CD4-positive, alpha-beta memory T cell (primary cell): ENCODE data around the gene FAM171A1. TPM values are rescaled to one million over a fixed set of nuclear protein-coding genes. Genes with fewer than 3 reads are reported as not detected.
A peak's percentile ranks its signal among the peaks of the same experiment; 100 is the strongest.

Experiments used
- CTCF ChIA-PET: fragments of 350-600 bp; sonication (Branson Sonifier 250); formaldehyde crosslinking; loops from one replicate; lab custom pipeline; 2021; ENCODE audit warnings: inconsistent platforms; ENCODE audit not compliant: partially characterized antibody; lab: Charles Lee
- POLR2A ChIA-PET: fragments of 350-600 bp; sonication (Branson Sonifier 250); formaldehyde crosslinking; loops from one replicate; lab custom pipeline; 2021; ENCODE audit not compliant: partially characterized antibody; lab: Charles Lee
- DNase-seq, 5 donors: peaks; one replicate each; pipeline versions ENCODE4 v3.0.0 to v3.0.0-alpha.2; 2020 to 2022; ENCODE audit warnings: mixed read lengths in 1 of 5
- H3K27ac ChIP-seq: one replicate; pipeline ENCODE4 v1.7.0; 2013; ENCODE audit warnings: low read depth, low read length
- H3K27me3 ChIP-seq: 2 replicates; pipeline ENCODE4 v1.7.0; 2013; ENCODE audit warnings: mild to moderate bottlenecking, low read length, moderate library complexity; ENCODE audit not compliant: insufficient read depth
- H3K36me3 ChIP-seq: 2 replicates; pipeline ENCODE4 v1.7.0; 2013; ENCODE audit warnings: mild to moderate bottlenecking, low read length, moderate library complexity; ENCODE audit not compliant: insufficient read depth
- H3K4me1 ChIP-seq: 2 replicates; pipeline ENCODE4 v1.7.0; 2013; ENCODE audit warnings: mild to moderate bottlenecking, low read length, moderate library complexity; ENCODE audit not compliant: insufficient read depth
- H3K4me3 ChIP-seq, 2 donors: one replicate each; pipeline ENCODE4 v1.7.0; 2013; ENCODE audit warnings: low read length in 2 of 2, mild to moderate bottlenecking in 1 of 2
- H3K9me3 ChIP-seq, 2 donors: one replicate each; pipeline ENCODE4 v1.7.0; 2013; ENCODE audit warnings: low read length in 2 of 2, control low read depth in 1 of 2; ENCODE audit not compliant: control insufficient read depth in 1 of 2
- H3K27ac Mint-ChIP-seq, 7 donors: one replicate each; pipeline ENCODE4 v1.8.0; 2020 to 2021; ENCODE audit warnings: mixed read lengths in 7 of 7, mild to moderate bottlenecking in 6 of 7, inconsistent platforms in 3 of 7, moderate library complexity in 3 of 7
- H3K27me3 Mint-ChIP-seq, 2 donors: one replicate each; pipeline ENCODE4 v1.8.0; 2020 to 2021; ENCODE audit warnings: mixed read lengths in 2 of 2
- H3K36me3 Mint-ChIP-seq, 2 donors: one replicate each; pipeline ENCODE4 v1.8.0; 2020 to 2021; ENCODE audit warnings: mixed read lengths in 2 of 2, inconsistent platforms in 1 of 2, mild to moderate bottlenecking in 1 of 2
- H3K4me1 Mint-ChIP-seq, 4 donors: one replicate each; pipeline ENCODE4 v1.8.0; 2020 to 2021; ENCODE audit warnings: mixed read lengths in 4 of 4, mild to moderate bottlenecking in 1 of 4
- H3K4me3 Mint-ChIP-seq, 8 donors: one replicate each; pipeline ENCODE4 v1.8.0; 2020 to 2021; ENCODE audit warnings: mixed read lengths in 8 of 8, mild to moderate bottlenecking in 7 of 8, moderate library complexity in 6 of 8, inconsistent platforms in 3 of 8
- H3K9me3 Mint-ChIP-seq, 8 donors: one replicate each; pipeline ENCODE4 v1.8.0; 2020 to 2021; ENCODE audit warnings: mixed read lengths in 8 of 8, mild to moderate bottlenecking in 5 of 8, inconsistent platforms in 3 of 8, moderate library complexity in 1 of 8
- intact Hi-C: fragments of 100-400 bp; cut with micrococcal nuclease; formaldehyde crosslinking; loops from one replicate; pipeline ENCODE4 v1.15.1; 2023
- polyA plus RNA-seq, 2 donors: library from polyadenylated mRNA; unstranded; fragments of 300-500 nt; fragmentation: Illumina TruSeq; gene quantifications; one replicate each; pipeline ENCODE4 v1.2.3, GENCODE V29; 2021
- total RNA-seq, 2 experiments: library from RNA; stranded (reverse); gene quantifications; one replicate each; pipeline ENCODE4 v1.2.3, GENCODE V29; 2021

Gene FAM171A1
- total and polyA plus RNA-seq, 4 experiments from 2014 or later = 7.1 to 10.6 (median 8.6) TPM

- no peak overlapping the region for H3K27ac ChIP-seq
- Mint-ChIP-seq H3K27ac (peak overlapping the region in 2 of 7 donors; percentile 29 to 57), H3K4me3 (no peak overlapping the region), H3K9me3 (no peaks in the 10 kb centered on the region), H3K4me1 (peaks cover 8 to 28% (median 17%) of the 10 kb centered on the region in 4 donors), H3K27me3 (no peaks in the 10 kb centered on the region), H3K36me3 (peaks cover 13 to 17% of the 10 kb centered on the region in 2 donors)
- ChIA-PET CTCF (interaction anchor here (1.3 to 1.5 kb wide), 2 partner anchors 45 to 204 kb away, joined by 3 to 4 read pairs; partner anchors contain the start of gene NMT2), POLR2A (no interaction called here)
- intact Hi-C loops = no loop called here
- H3K36me3 ChIP-seq = no peaks in the 10 kb centered on the region
- no peak overlapping the region for H3K4me3 ChIP-seq
- H3K9me3 ChIP-seq = no peaks in the 10 kb centered on the region
- DNase-seq = no peak
- H3K27me3 ChIP-seq = no peaks in the 10 kb centered on the region
- H3K4me1 ChIP-seq = peaks cover 23% of the 10 kb centered on the region
Observed at GRCh38 chr10:15214237-15214636, 156.9 kb downstream of the FAM171A1 start.

- POLR2A ChIA-PET = no interaction called here
- no peak overlapping the region for H3K27ac Mint-ChIP-seq
Observed at GRCh38 chr10:15213461-15213861, 157.6 kb downstream of the FAM171A1 start.

GRCh38 chr10:15211464-15211979, 159.6 kb downstream of the FAM171A1 start:
- no peaks in the 10 kb centered on the region for H3K9me3 Mint-ChIP-seq

More at GRCh38 chr10:15213461-15213861, 157.6 kb downstream of the FAM171A1 start:
- CTCF ChIA-PET = interaction anchor here (0.6 to 1.5 kb wide), 3 partner anchors 38 to 205 kb away, joined by 3 to 4 read pairs (median 3); partner anchors contain the start of gene NMT2
- Mint-ChIP-seq H3K36me3 (peaks cover 13 to 17% of the 10 kb centered on the region in 2 donors), H3K9me3 (no peaks in the 10 kb centered on the region), H3K27me3 (no peaks in the 10 kb centered on the region), H3K4me3 (no peak overlapping the region), H3K4me1 (peaks cover 14 to 36% (median 24%) of the 10 kb centered on the region in 4 donors)
- Histone ChIP-seq H3K4me3 (no peak overlapping the region), H3K27ac (no peak overlapping the region), H3K4me1 (peaks cover 28% of the 10 kb centered on the region), H3K36me3 (no peaks in the 10 kb centered on the region), H3K9me3 (no peaks in the 10 kb centered on the region), H3K27me3 (no peaks in the 10 kb centered on the region)
- intact Hi-C loops = no loop called here
- DNase-seq = no peak

GRCh38 chr10:15210521-15210920, 160.6 kb downstream of the FAM171A1 start:
- H3K9me3 Mint-ChIP-seq = no peaks in the 10 kb centered on the region

More at GRCh38 chr10:15211464-15211979, 159.6 kb downstream of the FAM171A1 start:
- H3K4me1 ChIP-seq = peaks cover 46% of the 10 kb centered on the region
- intact Hi-C loops = no loop called here
- H3K27ac Mint-ChIP-seq = peak overlapping the region in 2 of 7 donors; percentile 51 to 96
- peaks cover 28 to 55% (median 41%) of the 10 kb centered on the region in 4 donors for H3K4me1 Mint-ChIP-seq
- peaks cover 13 to 17% of the 10 kb centered on the region in 2 donors for H3K36me3 Mint-ChIP-seq
- H3K9me3 ChIP-seq = no peaks in the 10 kb centered on the region
- H3K36me3 ChIP-seq = no peaks in the 10 kb centered on the region
- no peak overlapping the region for H3K4me3 ChIP-seq
- ChIA-PET POLR2A (interaction anchor here (1.1 to 7.3 kb wide), 4 partner anchors 14 to 159 kb away, joined by 3 to 93 read pairs (median 4); partner anchors contain the start of genes FAM171A1 and NMT2), CTCF (interaction anchor here (0.6 to 3.1 kb wide), 12 partner anchors 11 to 207 kb away, joined by 3 to 30 read pairs (median 4); no protein-coding TSS in a partner anchor)
- no peak overlapping the region for H3K27ac ChIP-seq
- DNase-seq = no peak
- no peaks in the 10 kb centered on the region for H3K27me3 ChIP-seq
- H3K27me3 Mint-ChIP-seq = no peaks in the 10 kb centered on the region
- peak overlapping the region in 1 of 8 donors; percentile 69 for H3K4me3 Mint-ChIP-seq

GRCh38 chr10:15209827-15210509, 161.1 kb downstream of the FAM171A1 start:
- no peaks in the 10 kb centered on the region for H3K9me3 Mint-ChIP-seq
- H3K27me3 ChIP-seq = no peaks in the 10 kb centered on the region
- H3K4me3 ChIP-seq = peak overlapping the region in 1 of 2 donors; percentile 15
- peaks cover 55% of the 10 kb centered on the region for H3K4me1 ChIP-seq
- H3K27ac ChIP-seq = peak overlapping the region; percentile 30
- intact Hi-C loops = loop anchor here (1.0 to 5.0 kb wide), 7 partner anchors 13 to 248 kb away; partner anchors contain the start of genes FAM171A1 and RPP38
- H3K36me3 Mint-ChIP-seq = peaks cover 13 to 16% of the 10 kb centered on the region in 2 donors
- H3K9me3 ChIP-seq = no peaks in the 10 kb centered on the region
- POLR2A ChIA-PET = interaction anchor here (0.7 to 7.3 kb wide), 12 partner anchors 9 to 112 kb away, joined by 3 to 93 read pairs (median 4); partner anchors contain the start of gene NMT2
- CTCF ChIA-PET = interaction anchor here (0.7 to 3.1 kb wide), 23 partner anchors 8 to 114 kb away, joined by 3 to 30 read pairs (median 4); partner anchors contain the start of gene NMT2
- H3K4me1 Mint-ChIP-seq = peaks cover 38 to 68% (median 51%) of the 10 kb centered on the region in 4 donors
- no peaks in the 10 kb centered on the region for H3K27me3 Mint-ChIP-seq
- DNase-seq = peak; percentile 71 to 76 (median 74)
- H3K27ac Mint-ChIP-seq = peak overlapping the region; percentile 81 to 99 (median 92)
- no peaks in the 10 kb centered on the region for H3K36me3 ChIP-seq
- peak overlapping the region in 7 of 8 donors; percentile 40 to 80 (median 73) for H3K4me3 Mint-ChIP-seq

More at GRCh38 chr10:15210521-15210920, 160.6 kb downstream of the FAM171A1 start:
- Histone ChIP-seq H3K9me3 (no peaks in the 10 kb centered on the region), H3K27me3 (no peaks in the 10 kb centered on the region), H3K4me3 (no peak overlapping the region), H3K4me1 (peaks cover 55% of the 10 kb centered on the region), H3K36me3 (no peaks in the 10 kb centered on the region), H3K27ac (no peak overlapping the region)
- H3K27me3 Mint-ChIP-seq = no peaks in the 10 kb centered on the region
- ChIA-PET POLR2A (interaction anchor here (1.1 to 7.3 kb wide), 5 partner anchors 13 to 160 kb away, joined by 3 to 93 read pairs (median 3); partner anchors contain the start of genes FAM171A1 and NMT2), CTCF (interaction anchor here (0.7 to 3.1 kb wide), 14 partner anchors 9 to 208 kb away, joined by 3 to 30 read pairs (median 4); no protein-coding TSS in a partner anchor)
- peak overlapping the region in 7 of 8 donors; percentile 40 to 80 (median 73) for H3K4me3 Mint-ChIP-seq
- no peak for DNase-seq
- H3K4me1 Mint-ChIP-seq = peaks cover 37 to 65% (median 48%) of the 10 kb centered on the region in 4 donors
- intact Hi-C loops = loop anchor here (1.0 kb wide), 1 partner anchor 161 kb away; the partner anchor contains the start of gene FAM171A1
- H3K27ac Mint-ChIP-seq = peak overlapping the region in 5 of 7 donors; percentile 76 to 96 (median 83)
- H3K36me3 Mint-ChIP-seq = peaks cover 13 to 17% of the 10 kb centered on the region in 2 donors

GRCh38 chr10:15208221-15208620, 162.9 kb downstream of the FAM171A1 start:
- H3K9me3 ChIP-seq = no peaks in the 10 kb centered on the region
- peaks cover 55% of the 10 kb centered on the region for H3K4me1 ChIP-seq
- Mint-ChIP-seq H3K36me3 (peaks cover 8 to 9% of the 10 kb centered on the region in 2 donors), H3K4me3 (peak overlapping the region in 7 of 8 donors; percentile 81 to 93 (median 85)), H3K9me3 (no peaks in the 10 kb centered on the region), H3K27ac (peak overlapping the region; percentile 88 to 99 (median 97)), H3K27me3 (no peaks in the 10 kb centered on the region), H3K4me1 (peaks cover 42 to 80% (median 56%) of the 10 kb centered on the region in 4 donors)
- H3K27me3 ChIP-seq = no peaks in the 10 kb centered on the region
- H3K27ac ChIP-seq = peak overlapping the region; percentile 60
- ChIA-PET POLR2A (interaction anchor here (0.7 to 7.3 kb wide), 7 partner anchors 8 to 40 kb away, joined by 3 to 93 read pairs (median 7); partner anchors contain the start of gene NMT2), CTCF (interaction anchor here (1.1 to 2.6 kb wide), 5 partner anchors 23 to 102 kb away, joined by 4 to 14 read pairs (median 8); partner anchors contain the start of gene NMT2)
- no peaks in the 10 kb centered on the region for H3K36me3 ChIP-seq
- intact Hi-C loops = loop anchor here (2.0 to 5.0 kb wide), 3 partner anchors 15 to 246 kb away; partner anchors contain the start of gene RPP38
- DNase-seq = peak in 1 of 5 donors; percentile 5
- H3K4me3 ChIP-seq = peak overlapping the region in 1 of 2 donors; percentile 28
